Motor neuron (in vitro differentiated cells): Measurements from ENCODE around the gene CLIC4. TPM values are rescaled to one million over a fixed set of nuclear protein-coding genes. Genes with fewer than 3 reads are reported as not detected.
"Not testable (repeated sequence)": the region's sequence is repeated elsewhere in the genome, so short reads cannot be mapped to it uniquely, and the experiment has no call there.

Experiments
- ATAC-seq, 8 experiments: fragments of 200-7000 bp; cut with Tn5 transposase; replicated peaks in 6 of 8; 2 replicates each; pipeline ENCODE4 v1.8.0; 2021; ENCODE audit warnings: mild to moderate bottlenecking in 8 of 8, moderate library complexity in 8 of 8
- H3K27ac ChIP-seq, 2 donors: fragments of 250-450 bp; sonication (Bioruptor Pico); 2 replicates each; pipeline ENCODE4 v1.9.0; 2021; ENCODE audit warnings: antibody characterized with exemption in 2 of 2, mild to moderate bottlenecking in 2 of 2, moderate library complexity in 1 of 2
- H3K4me1 ChIP-seq, 2 donors: fragments of 250-450 bp; sonication (Bioruptor Pico); replicated peaks in 1 of 2; 2 replicates each; pipeline ENCODE4 v1.6.1; 2021; ENCODE audit warnings: antibody characterized with exemption in 2 of 2, mild to moderate bottlenecking in 2 of 2, moderate library complexity in 1 of 2
- H3K4me3 ChIP-seq, 5 donors: fragments of 250-450 bp; sonication (Bioruptor Pico); 2 replicates each; pipeline ENCODE4 v1.9.0; 2021; ENCODE audit warnings: antibody characterized with exemption in 5 of 5, mild to moderate bottlenecking in 5 of 5, moderate library complexity in 4 of 5
- WGBS, 10 experiments: fragments of 450-650 bp; shearing (Covaris generic); methylation state at CpG; one replicate each; pipeline ENCODE4 v1.0.0; 2022; 5-methylcytosine and 5-hydroxymethylcytosine counted together
- in situ Hi-C, 9 experiments: fragments of 400-800 bp; cut with MboI; loops; one replicate each; pipeline ENCODE4 v1.15.0; 2021; ENCODE audit warnings: low sequenced_read_pairs in 9 of 9, low pct_unique_long_range_greater_than_20kb in 2 of 9; ENCODE audit not compliant: unreplicated experiment in 9 of 9
- total RNA-seq, 8 experiments: library from RNA; unstranded; fragments of 300-600 nt; gene quantifications; 2 replicates each; pipeline versions ENCODE4 v1.2.3 to v1.2.4, GENCODE V29; 2022

The CLIC4 gene
- 100 to 1,000 TPM in 4 of 8 experiments, 10 to 100 TPM in 4; 77.0 to 188 (median 106) TPM for total RNA-seq

DNA sequence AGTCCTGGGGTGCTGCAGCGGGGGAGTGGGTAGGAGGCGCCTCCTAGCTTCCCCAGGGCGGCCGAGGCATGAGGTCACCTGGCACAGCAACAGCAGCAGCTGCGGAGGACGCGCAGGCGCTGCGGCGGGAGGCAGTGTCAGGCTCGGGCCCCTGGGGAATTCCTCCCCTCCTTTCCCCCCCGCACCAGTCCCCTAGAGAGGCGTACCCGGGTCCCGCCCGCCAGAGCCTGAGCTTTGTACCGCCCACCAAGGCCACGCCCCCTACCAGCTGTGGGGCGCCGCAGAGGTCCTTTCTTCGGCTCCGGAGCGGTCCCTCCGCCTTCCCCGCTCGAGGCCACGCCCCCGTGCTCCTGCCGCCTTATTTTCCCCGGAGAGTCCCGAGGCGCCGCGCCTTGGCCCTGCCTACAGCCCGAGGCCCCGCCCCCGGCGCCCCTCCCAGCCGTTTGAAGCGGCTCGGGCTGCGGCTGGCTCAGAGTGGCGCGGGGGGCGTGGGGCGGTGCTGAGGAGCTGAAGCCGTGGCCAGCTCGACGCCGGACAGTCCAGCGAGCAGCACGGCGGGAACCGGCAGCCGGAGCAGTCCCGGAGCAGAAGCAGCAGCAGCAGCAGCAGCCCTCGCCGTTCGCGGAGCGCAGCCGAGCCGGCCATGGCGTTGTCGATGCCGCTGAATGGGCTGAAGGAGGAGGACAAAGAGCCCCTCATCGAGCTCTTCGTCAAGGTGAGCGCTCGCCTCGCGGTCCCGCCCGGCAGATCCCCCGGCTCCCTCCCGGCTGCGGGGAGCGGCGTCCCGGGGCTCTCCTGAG lies at the start of gene CLIC4:
TSS of gene CLIC4 (plus strand) at position 537 of the 800 bp plus-strand sequence. CDS start at position 644, 107 bp downstream.
- 0 to 1% (median 0%) methylated on average over 1 to 12 of the region's 80 CpGs; no CpG with 5 or more reads in 7 of the 10 experiments for WGBS, 10 experiments
- H3K4me1 ChIP-seq = peaks cover 21 to 25% of the 10 kb centered on the region in 2 donors
- H3K27ac ChIP-seq = peak within 1 kb of the TSS; percentile 65 to 76
- peak within 1 kb of the TSS; percentile 59 to 94 (median 66) for H3K4me3 ChIP-seq
- in situ Hi-C loops = no loop called here
- ATAC-seq = peak; percentile 54 to 93 (median 90)

DNA sequence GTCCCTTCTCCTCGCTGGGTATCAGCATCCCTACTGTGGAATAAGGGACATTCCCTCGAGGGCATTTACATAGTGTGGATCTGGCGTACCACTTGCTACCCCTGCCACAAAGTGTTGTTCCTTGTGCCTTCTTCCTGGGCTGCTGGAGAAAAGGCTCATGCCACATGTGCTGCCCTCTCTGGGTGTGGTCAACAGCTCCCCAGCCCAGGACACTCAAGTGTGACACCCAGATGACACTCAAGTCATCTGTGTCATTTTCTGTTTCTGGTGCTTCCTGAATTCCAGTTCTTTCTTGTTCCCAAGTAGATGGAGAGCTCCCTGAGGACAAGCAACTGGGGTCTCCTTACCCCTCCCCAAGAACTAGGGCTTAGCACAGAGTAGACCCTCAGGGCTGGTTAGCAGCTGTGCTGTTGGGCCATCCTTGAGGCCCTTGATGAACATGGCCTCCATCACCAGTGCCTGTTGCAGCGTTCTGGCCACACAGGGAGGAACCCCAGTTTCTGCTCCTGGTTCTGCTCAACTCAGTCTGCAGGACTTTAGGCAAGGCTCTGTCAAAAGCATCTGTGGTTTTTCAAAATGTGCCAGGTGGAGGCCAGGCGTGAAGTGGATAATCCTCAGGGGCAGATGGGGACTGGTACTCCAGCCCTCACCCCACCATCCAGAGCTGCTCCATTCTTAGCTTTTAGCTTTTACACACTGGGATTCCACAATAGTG lies 49.0 kb upstream of the CLIC4 start:
- H3K27ac ChIP-seq = no peak overlapping the region
- WGBS, 10 experiments = 62 to 95% (median 80%) methylated on average over 1 to 4 of the region's 5 CpGs; no CpG with 5 or more reads in 3 of the 10 experiments

DNA sequence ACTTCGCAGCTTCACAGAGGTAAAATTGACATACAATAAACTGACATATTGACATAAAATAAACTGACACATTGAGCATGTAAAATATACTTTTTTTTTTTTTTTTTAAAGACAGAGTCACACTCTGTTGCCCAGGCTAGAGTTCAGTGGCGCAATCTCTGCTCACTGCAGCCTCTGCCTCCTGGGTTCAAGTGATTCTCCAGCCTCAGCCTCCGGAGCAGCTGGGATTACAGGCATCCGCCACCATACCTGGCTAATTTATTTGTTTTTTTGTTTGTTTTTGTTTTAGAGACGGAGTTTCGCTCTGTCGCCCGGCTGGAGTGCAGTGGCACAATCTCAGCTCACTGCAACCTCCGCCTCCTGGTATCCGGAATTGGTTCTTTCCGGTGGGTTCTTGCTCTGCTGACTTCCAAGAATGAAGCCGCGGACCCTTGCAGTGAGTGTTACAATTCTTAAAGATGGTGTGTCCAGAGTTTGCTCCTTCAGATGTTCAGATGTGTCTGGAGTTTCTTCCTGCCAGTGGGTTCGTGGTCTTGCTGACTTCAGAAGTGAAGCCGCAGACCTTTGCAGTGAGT lies 48.4 kb upstream of the CLIC4 start:
- no peak overlapping the region for H3K4me3 ChIP-seq
- no peaks in the 10 kb centered on the region for H3K4me1 ChIP-seq
- WGBS, 10 experiments = 83 to 100% (median 93%) methylated on average over 2 to 15 of the region's 15 CpGs
- no peak overlapping the region for H3K27ac ChIP-seq
- no peak for ATAC-seq
- in situ Hi-C loops = loop anchor here in 6 of 9 experiments (25.0 kb wide), 3 partner anchors 115 to 515 kb away; no protein-coding TSS in a partner anchor

More for the DNA sequence above, 49.0 kb upstream of the CLIC4 start:
- in situ Hi-C loops = loop anchor here in 6 of 9 experiments (25.0 kb wide), 3 partner anchors 116 to 516 kb away; no protein-coding TSS in a partner anchor
- ATAC-seq = no peak
- Histone ChIP-seq H3K4me3 (no peak overlapping the region), H3K4me1 (no peaks in the 10 kb centered on the region)

GRCh38 chr1:24697453-24698001 lies 47.7 kb upstream of the CLIC4 start:
- WGBS, 10 experiments = 80 to 100% (median 94%) methylated on average over 1 to 6 of the region's 7 CpGs; no CpG with 5 or more reads in 1 of the 10 experiments
- H3K27ac ChIP-seq, H3K4me1 ChIP-seq, ATAC-seq, H3K4me3 ChIP-seq: not testable (repeated sequence)
- in situ Hi-C loops = loop anchor here in 6 of 9 experiments (25.0 kb wide), 3 partner anchors 115 to 515 kb away; no protein-coding TSS in a partner anchor

DNA sequence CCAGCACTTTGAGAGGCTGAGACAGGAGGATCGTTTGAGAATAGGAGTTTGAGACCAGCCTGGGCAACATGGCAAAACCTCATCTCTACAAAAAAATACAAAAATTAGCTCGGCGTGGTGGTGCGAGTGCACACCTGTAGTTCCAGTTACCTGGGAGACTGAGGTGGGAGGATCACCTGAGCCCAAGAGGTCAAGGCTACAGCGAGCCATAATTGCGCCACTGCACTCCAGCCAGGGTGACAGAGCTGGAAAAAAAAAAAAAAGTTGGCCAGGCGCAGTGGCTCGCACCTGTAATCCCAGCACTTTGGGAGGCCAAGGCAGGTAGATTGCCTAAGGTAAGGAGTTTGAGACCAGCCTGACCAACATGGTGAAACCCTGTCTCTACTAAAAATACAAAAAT lies 46.9 kb upstream of the CLIC4 start:
- in situ Hi-C loops = loop anchor here in 6 of 9 experiments (25.0 kb wide), 3 partner anchors 114 to 514 kb away; no protein-coding TSS in a partner anchor
- WGBS, 10 experiments = 53 to 100% (median 93%) methylated on average over 1 to 8 of the region's 8 CpGs; no CpG with 5 or more reads in 2 of the 10 experiments

DNA sequence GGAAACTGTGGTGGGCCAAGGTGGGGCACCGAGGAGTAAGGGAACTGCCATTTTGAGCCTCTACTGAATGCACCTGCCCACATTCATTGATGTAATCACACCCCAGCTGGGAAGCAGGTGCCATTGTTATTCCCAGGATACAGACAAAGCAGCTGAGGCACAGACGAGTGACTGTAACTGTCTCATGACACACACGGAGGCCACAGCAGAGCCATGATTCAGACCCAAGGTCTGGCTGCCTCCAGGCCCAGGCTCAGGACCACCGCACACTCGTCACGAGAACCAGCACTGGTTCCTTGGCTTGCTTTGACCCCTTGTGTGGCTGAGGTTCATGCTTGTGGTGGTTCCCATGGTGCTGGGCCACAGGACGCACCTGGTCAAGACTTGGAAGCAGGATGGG lies 45.6 kb upstream of the CLIC4 start:
- peaks cover 4 to 5% of the 10 kb centered on the region in 2 donors for H3K4me1 ChIP-seq
- H3K4me3 ChIP-seq = no peak overlapping the region
- 14 to 100% (median 81%) methylated on average over 1 to 7 of the region's 7 CpGs; no CpG with 5 or more reads in 4 of the 10 experiments for WGBS, 10 experiments
- H3K27ac ChIP-seq = no peak overlapping the region
- ATAC-seq = no peak
- in situ Hi-C loops = loop anchor here in 6 of 9 experiments (25.0 kb wide), 3 partner anchors 113 to 513 kb away; no protein-coding TSS in a partner anchor

More for the DNA sequence above, 46.9 kb upstream of the CLIC4 start:
- ATAC-seq, H3K27ac ChIP-seq, H3K4me1 ChIP-seq, H3K4me3 ChIP-seq: not testable (repeated sequence)

- peaks cover 13 to 18% of the 10 kb centered on the region in 2 donors for H3K4me1 ChIP-seq
- H3K27ac ChIP-seq = no peak overlapping the region
- H3K4me3 ChIP-seq = no peak overlapping the region
- WGBS, 10 experiments = 40 to 100% (median 81%) methylated on average over 1 to 8 of the region's 8 CpGs; no CpG with 5 or more reads in 2 of the 10 experiments
- no peak for ATAC-seq
- in situ Hi-C loops = no loop called here
Measured at GRCh38 chr1:24702511-24703293, 42.5 kb upstream of the CLIC4 start.

DNA sequence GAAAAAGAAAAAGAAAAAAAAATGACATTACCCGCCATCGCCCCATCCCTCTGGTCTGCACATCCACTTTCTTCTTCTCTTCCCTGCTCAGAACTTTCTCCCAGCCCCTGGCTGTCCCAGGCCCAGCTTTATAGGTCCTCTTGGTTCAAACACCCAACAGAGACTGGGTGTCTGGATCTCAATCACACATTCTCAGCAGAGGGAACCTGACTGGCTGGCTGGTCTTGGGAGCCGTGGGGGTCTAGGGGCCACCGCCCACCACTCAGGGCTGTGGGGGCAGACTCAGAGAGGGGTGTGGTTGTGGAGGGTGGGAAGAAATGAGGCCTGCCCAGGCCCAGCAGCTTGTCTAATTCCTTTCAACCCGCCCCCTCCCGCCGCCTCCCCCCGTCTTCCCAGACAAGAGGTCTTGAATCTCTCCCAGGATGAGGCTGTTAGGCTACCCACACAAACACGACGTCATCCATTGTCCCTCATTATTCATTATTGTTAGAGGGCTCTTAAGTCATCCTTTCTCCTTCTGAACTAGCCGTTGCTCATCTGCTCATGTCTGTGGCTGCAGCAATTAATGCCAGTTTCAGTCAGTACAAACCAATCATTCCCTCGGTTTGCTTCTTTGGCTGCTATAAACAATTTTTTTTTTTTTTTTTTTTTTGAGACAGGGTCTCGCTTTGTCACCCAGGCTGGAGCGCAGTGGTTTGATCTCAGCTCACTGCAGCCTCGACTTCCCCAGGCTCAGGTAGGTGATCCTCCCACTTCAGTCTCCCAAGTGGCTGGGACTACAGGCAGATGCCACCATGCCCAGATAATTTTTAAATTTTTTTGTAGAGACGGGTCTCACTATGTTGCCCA lies 40.6 kb upstream of the CLIC4 start:
- H3K27ac ChIP-seq = peak overlapping the region; percentile 60 to 83
- H3K4me1 ChIP-seq = peaks cover 13 to 18% of the 10 kb centered on the region in 2 donors
- in situ Hi-C loops = no loop called here
- peak in 5 of 8 experiments; percentile 85 to 92 (median 90) for ATAC-seq
- 20 to 100% (median 47%) methylated on average over 1 to 8 of the region's 16 CpGs; no CpG with 5 or more reads in 1 of the 10 experiments for WGBS, 10 experiments
- H3K4me3 ChIP-seq = peak overlapping the region in 1 of 5 donors; percentile 0

GRCh38 chr1:24705260-24706073 lies 39.8 kb upstream of the CLIC4 start:
- Histone ChIP-seq H3K27ac (peak overlapping the region; percentile 60 to 83), H3K4me3 (no peak overlapping the region), H3K4me1 (peaks cover 13 to 18% of the 10 kb centered on the region in 2 donors)
- WGBS, 10 experiments = 34 to 86% (median 51%) methylated on average over 5 to 17 of the region's 18 CpGs
- ATAC-seq = peak; percentile 62 to 99 (median 87)
- in situ Hi-C loops = no loop called here

DNA sequence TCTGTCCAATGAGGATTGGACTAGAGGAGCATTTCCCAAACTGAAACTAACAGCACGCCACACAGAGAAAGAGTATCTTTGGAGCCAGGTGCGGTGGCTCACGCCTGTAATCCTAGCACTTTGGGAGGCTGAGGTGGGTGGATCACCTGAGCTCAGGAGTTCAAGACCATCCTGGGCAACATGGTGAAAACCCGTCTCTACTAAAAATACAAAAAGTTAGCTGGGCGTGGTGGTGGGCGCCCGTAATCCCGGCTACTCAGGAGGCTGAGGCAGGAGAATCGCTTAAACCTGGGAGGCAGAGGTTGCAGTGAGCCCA lies 39.2 kb upstream of the CLIC4 start:
- H3K27ac ChIP-seq, ATAC-seq, in situ Hi-C loops, H3K4me3 ChIP-seq: not testable (repeated sequence)
- H3K4me1 ChIP-seq = peaks cover 13 to 18% of the 10 kb centered on the region in 2 donors
- WGBS, 10 experiments = 80 to 100% (median 93%) methylated on average over 1 to 9 of the region's 9 CpGs; no CpG with 5 or more reads in 5 of the 10 experiments
